Measurements from ENCODE around the gene KANK2.

- TF ChIP-seq CTCF (conservative IDR thresholded peaks at IDR 0.05 in 1 of 2, IDR thresholded peaks at IDR 0.05 in 1 of 2; ENCODE audit: extremely low read depth in 1 of 2, insufficient read depth in 1 of 2, low read depth in 1 of 2, low read length in 2 of 2), result no peak
- TF ChIP-seq EZH2 (IDR thresholded peaks at IDR 0.05; ENCODE audit: borderline replicate concordance, low read length), result no peak
Observed at GRCh38 chr19:11187441-11187840, 9.9 kb downstream of the KANK2 start.

All from mammary epithelial cell (primary cell).